Left ventricle myocardium inferior (tissue), 1 donor: ENCODE measurements around the gene C2CD2. TPM values are rescaled to one million over a fixed set of nuclear protein-coding genes. Genes with fewer than 3 reads are reported as not detected.

Experiments used
- DNase-seq: peaks from one replicate; pipeline ENCODE4 v3.0.0-alpha.2; 2020
- H3K27ac ChIP-seq: fragments of 200-600 bp; replicated peaks from 2 replicates; pipeline ENCODE4 v1.8.0; 2021
- H3K27me3 ChIP-seq: fragments of 200-600 bp; 2 replicates; pipeline ENCODE4 v1.8.0; 2021; ENCODE audit warnings: low read depth
- H3K36me3 ChIP-seq: fragments of 200-600 bp; 2 replicates; pipeline ENCODE4 v1.8.0; 2021
- H3K4me1 ChIP-seq: fragments of 200-600 bp; 2 replicates; pipeline ENCODE4 v1.8.0; 2021
- H3K4me3 ChIP-seq: fragments of 200-600 bp; 2 replicates; pipeline ENCODE4 v1.8.0; 2021; ENCODE audit warnings: mild to moderate bottlenecking, moderate library complexity
- H3K9me3 ChIP-seq: fragments of 200-600 bp; replicated peaks from 2 replicates; pipeline ENCODE4 v1.8.0; 2021
- intact Hi-C: fragments of 100-400 bp; cut with micrococcal nuclease; formaldehyde crosslinking; loops from one replicate; pipeline ENCODE4 v1.11.0; 2022
- total RNA-seq: library from RNA; stranded (reverse); fragmentation: NEBNext Ultra II Directional; extraction: Animal tissue kit (Norgen Biotek cat#: 25700); gene quantifications from one replicate; pipeline ENCODE4 v1.2.1, GENCODE V29; 2021
- TF ChIP-seq, protein P1 (sequence below): fragments of 200-600 bp; IDR thresholded peaks from 2 replicates; pipeline ENCODE4 v1.8.0; 2021; ENCODE audit warnings: antibody characterized with exemption, mild to moderate bottlenecking, borderline replicate concordance
- donor health status: DM: no; HTN: yes; CAD: no; lungs with severe emphysema.

Gene C2CD2
- total RNA-seq, 1 donor from 2014 or later: 5.9 TPM

DNA sequence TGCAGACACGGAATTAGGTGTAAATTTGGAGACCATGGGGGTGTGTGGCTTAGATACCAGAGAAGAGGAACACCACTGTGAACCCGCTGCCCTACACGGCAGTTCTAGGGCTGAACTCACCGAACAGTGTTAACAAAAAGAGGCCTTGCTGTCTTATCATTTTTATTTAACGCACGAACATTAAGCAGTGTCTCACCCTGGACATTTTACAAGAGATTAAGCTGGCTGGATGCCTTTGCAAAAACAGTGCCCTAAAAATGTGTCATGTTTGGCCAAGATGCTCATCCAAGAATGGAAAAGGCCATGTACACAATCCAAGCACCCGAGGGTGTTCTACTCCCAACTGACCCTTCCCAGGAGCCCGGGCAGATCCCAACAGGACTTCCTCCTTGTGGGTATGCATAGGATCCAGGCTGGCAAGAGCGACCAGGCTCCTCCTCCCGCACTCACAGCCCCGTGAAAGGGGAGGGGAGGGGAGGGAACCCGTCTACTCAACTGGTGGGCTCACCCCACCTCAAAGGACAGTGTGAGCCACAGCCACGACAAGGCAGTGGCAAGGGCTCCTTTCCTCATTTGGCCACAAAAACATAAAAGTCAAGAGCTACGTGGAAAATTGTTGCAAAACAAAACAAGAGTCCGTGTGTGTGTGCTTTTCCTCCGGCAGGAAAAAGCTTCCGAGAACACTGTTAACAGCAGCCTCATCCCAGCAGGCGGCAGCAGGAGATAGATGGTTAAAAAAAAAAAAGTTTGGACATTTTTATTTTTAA lies 20.3 kb downstream of the C2CD2 start:
- peak overlapping the region; percentile 55 for H3K4me3 ChIP-seq
- no peaks in the 10 kb centered on the region for H3K9me3 ChIP-seq
- peak overlapping the region; percentile 79 for H3K27ac ChIP-seq
- TF ChIP-seq, protein P1, sequence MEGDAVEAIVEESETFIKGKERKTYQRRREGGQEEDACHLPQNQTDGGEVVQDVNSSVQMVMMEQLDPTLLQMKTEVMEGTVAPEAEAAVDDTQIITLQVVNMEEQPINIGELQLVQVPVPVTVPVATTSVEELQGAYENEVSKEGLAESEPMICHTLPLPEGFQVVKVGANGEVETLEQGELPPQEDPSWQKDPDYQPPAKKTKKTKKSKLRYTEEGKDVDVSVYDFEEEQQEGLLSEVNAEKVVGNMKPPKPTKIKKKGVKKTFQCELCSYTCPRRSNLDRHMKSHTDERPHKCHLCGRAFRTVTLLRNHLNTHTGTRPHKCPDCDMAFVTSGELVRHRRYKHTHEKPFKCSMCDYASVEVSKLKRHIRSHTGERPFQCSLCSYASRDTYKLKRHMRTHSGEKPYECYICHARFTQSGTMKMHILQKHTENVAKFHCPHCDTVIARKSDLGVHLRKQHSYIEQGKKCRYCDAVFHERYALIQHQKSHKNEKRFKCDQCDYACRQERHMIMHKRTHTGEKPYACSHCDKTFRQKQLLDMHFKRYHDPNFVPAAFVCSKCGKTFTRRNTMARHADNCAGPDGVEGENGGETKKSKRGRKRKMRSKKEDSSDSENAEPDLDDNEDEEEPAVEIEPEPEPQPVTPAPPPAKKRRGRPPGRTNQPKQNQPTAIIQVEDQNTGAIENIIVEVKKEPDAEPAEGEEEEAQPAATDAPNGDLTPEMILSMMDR: peak; percentile 50
- intact Hi-C loops: no loop called here
- no peaks in the 10 kb centered on the region for H3K36me3 ChIP-seq
- no peak for DNase-seq
- peaks cover 36% of the 10 kb centered on the region for H3K4me1 ChIP-seq
- H3K27me3 ChIP-seq: no peaks in the 10 kb centered on the region

DNA sequence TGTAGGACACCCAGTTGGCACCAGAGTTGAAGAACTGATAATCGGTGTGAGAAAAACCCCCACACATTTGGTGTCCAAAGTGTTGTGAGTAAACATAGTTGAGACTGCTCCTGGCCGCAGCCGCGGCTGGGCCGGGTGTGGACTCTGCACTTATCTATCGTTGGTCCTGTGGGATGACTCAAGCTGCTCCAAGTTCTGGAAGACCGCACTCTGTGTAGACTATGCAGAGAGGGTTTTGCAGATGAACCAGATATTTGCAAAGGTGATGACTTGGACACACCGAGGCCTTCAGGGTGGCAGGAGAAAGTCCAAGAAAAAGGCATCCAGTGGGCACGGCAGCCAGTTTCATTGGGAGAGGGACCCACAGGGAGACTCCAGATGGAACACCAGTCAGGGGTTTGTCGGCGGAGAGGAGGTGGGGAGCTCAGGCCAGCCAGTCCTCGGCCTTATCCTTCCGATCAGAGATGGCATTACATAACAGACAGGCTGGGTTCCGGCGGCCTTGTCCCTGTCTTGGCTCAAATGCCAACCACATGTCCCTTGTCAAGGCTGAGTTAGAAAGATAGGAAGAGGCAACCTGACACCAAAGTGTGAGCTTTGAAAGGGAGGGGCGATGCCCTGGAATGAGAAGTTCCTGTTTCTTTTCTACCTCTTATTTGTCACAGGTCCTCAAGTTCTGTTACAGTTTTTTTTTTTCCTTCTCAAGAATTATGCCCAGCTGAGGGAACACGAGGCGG lies 21.1 kb downstream of the C2CD2 start:
- DNase-seq: peak; percentile 51

DNA sequence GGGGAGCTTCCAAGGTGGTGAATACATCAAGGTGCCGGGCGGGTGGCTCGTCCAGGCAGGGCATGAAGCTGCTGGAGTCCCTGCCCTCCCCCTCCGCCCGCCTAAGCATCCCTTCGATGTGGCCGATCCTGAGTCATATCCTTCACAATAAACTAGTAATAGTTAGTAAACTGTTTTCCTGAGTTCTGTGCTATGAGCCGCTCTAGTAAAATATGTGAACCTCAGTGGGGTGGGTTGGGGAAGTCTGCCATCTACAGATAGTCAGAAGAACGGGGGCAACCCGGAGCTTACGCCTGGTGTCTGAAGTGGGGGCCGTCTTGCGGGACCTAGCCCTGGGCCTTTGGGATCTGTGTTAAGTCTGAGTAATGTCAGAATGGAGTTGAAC lies 21.6 kb downstream of the C2CD2 start:
- intact Hi-C loops: no loop called here
- TF ChIP-seq, protein P1: no peak

More for the DNA sequence above, 21.1 kb downstream of the C2CD2 start:
- no peaks in the 10 kb centered on the region for H3K36me3 ChIP-seq
- intact Hi-C loops: no loop called here
- H3K4me1 ChIP-seq: peaks cover 44% of the 10 kb centered on the region
- H3K27ac ChIP-seq: peak overlapping the region; percentile 79
- TF ChIP-seq, protein P1: no peak
- no peaks in the 10 kb centered on the region for H3K27me3 ChIP-seq
- peak overlapping the region; percentile 55 for H3K4me3 ChIP-seq
- H3K9me3 ChIP-seq: no peaks in the 10 kb centered on the region

DNA sequence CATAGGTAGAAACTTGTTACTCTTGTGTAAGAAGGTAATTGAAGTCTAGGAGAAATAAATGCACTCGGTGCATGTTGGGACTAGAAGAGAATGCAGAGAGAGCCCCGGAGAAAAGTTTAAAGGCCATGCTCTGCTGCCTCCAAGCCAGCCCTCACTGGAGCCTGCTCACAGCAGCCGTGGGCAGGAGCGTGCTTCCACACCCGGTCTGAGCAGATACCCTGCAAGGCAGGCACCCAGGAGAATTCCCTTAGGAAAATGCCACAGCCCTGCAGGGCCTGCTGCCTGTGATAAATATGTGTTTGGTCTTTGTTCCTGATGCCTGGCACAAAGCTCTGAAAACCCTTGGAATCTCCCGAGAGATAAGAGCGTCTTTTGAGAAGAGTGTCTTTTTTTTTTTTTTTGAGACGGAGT lies 22.8 kb downstream of the C2CD2 start:
- H3K27me3 ChIP-seq: no peaks in the 10 kb centered on the region
- H3K36me3 ChIP-seq: no peaks in the 10 kb centered on the region
- intact Hi-C loops: no loop called here
- H3K4me1 ChIP-seq: peaks cover 58% of the 10 kb centered on the region
- H3K9me3 ChIP-seq: no peaks in the 10 kb centered on the region
- DNase-seq: no peak
- TF ChIP-seq, protein P1: no peak
- H3K27ac ChIP-seq: no peak overlapping the region
- no peak overlapping the region for H3K4me3 ChIP-seq

More for the DNA sequence above, 21.6 kb downstream of the C2CD2 start:
- H3K4me1 ChIP-seq: peaks cover 49% of the 10 kb centered on the region
- DNase-seq: no peak
- H3K36me3 ChIP-seq: no peaks in the 10 kb centered on the region
- no peak overlapping the region for H3K4me3 ChIP-seq
- no peaks in the 10 kb centered on the region for H3K27me3 ChIP-seq
- H3K9me3 ChIP-seq: no peaks in the 10 kb centered on the region
- peak overlapping the region; percentile 79 for H3K27ac ChIP-seq

DNA sequence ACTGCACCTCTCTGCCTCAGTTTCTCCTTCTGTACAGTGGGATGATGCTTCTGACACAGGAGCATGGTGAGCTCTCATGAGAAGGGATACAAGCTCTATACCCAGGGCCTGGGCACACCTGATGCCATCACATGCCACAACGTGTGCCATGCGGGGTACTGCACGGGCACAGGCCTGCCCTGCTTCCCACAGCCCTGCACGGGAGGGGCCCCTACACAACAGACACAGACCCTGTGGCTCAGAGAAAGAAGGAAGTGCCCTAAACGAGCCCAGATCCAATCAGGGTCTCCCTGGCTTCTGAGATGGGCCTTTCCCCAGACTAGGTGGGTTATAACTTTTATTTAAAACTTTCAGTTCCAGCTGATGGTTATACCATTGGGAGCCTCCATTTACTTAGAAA lies 24.6 kb downstream of the C2CD2 start:
- Histone ChIP-seq H3K4me1 (peaks cover 75% of the 10 kb centered on the region), H3K27me3 (no peaks in the 10 kb centered on the region), H3K27ac (peak overlapping the region; percentile 91), H3K9me3 (no peaks in the 10 kb centered on the region), H3K36me3 (no peaks in the 10 kb centered on the region), H3K4me3 (no peak overlapping the region)
- TF ChIP-seq, protein P1: no peak
- DNase-seq: no peak
- intact Hi-C loops: no loop called here
